NCI-H128 (cell line): ENCODE data around the gene CYP2B6.
"Not testable (repeated sequence)": the region's sequence is repeated elsewhere in the genome, so short reads cannot be mapped to it uniquely, and the experiment has no call there.

ENCODE experiments used
- DNase-seq: peaks from one replicate; lab custom pipeline; 2025; ENCODE audit not compliant: unreplicated experiment; lab: John Stamatoyannopoulos, UW

The CYP2B6 gene

DNA sequence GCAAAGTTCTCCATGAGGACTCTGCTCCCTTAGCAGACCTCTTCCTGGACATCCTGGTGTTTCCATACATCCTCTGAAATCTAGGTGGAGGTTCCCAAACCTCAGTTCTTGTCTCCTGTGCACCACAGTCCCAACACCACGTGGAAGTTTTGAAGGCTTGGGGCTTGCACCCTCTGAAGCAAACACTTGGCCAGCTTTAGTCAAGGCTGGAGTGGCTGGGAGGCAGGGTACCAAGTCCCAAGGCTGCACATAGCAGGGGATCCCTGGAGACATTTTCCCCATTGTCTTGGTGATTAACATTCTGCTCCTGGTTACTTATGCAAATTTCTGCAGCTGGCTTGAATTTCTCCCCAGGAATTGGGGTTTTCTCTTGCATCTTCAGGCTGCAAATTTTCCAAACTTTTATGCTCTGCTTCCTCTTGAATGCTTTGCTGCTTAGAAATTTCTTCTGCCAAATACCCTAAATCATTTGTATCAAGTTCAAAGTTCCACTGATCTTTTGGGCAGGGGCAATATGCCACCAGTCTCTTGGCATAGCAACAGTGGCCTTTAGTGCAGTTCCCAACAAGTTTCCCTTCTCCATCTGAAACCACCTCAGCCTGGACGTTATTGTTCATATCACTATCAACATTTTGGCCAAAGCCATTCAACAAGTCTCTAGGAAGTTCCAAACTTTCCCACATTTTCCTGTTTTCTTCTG, 10.2 kb upstream of the CYP2B6 start:
- DNase-seq: not testable (repeated sequence)

DNA sequence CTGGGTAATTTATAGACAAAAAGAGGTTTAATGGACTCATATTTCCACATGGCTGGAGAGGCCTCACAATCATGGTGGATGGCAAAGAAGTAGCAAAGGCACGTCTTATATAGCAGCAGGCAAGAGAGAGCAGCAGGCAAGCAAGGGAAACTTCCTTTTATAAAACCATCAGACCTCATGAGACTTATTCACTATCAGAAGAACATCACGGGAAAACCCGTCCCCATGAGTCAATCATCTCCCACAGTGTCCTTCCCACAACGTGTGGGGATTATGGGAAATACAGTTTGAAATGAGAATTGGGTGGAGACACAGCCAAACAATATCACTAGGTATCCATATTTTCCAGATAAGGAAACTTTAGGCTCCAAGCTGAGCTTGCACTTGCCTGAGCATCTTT, 9.5 kb upstream of the CYP2B6 start:
- no peak for DNase-seq

GRCh38 chr19:40982594-40983101, 8.4 kb upstream of the CYP2B6 start:
- no peak for DNase-seq

- DNase-seq: no peak
Observed at GRCh38 chr19:40989453-40989852, 1.6 kb upstream of the CYP2B6 start.

GRCh38 chr19:40995355-40995754, 4.3 kb downstream of the CYP2B6 start:
- DNase-seq: no peak

GRCh38 chr19:40999018-40999417, 7.9 kb downstream of the CYP2B6 start:
- DNase-seq: not testable (repeated sequence)

GRCh38 chr19:41000310-41000737, 9.2 kb downstream of the CYP2B6 start:
- no peak for DNase-seq

- no peak for DNase-seq
Observed at GRCh38 chr19:41001243-41001971, 10.3 kb downstream of the CYP2B6 start.

- not testable (repeated sequence) for DNase-seq
Observed at GRCh38 chr19:41003656-41004055, 12.6 kb downstream of the CYP2B6 start.

GRCh38 chr19:41009700-41010235, 18.7 kb downstream of the CYP2B6 start:
- DNase-seq: no peak

DNA sequence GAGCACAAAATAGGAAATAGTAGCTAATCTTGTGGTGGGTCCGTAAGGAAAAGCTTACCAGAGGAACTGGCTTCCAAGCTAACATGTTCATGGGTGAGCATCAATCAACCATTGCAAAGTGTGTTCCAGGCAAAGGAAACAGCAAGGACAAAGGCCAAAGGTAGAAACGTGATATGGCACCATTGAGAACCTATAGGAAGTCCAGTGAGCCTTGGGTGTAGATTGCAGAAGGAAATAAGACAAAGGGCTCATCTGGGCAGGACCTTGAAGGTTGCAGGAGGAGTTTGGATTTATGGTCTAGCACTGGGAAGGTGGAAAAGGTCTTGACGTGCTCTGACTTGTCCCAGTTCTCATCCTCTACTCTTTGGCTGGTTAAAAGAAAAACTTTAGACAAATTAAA, 22.3 kb downstream of the CYP2B6 start:
- DNase-seq: no peak

DNA sequence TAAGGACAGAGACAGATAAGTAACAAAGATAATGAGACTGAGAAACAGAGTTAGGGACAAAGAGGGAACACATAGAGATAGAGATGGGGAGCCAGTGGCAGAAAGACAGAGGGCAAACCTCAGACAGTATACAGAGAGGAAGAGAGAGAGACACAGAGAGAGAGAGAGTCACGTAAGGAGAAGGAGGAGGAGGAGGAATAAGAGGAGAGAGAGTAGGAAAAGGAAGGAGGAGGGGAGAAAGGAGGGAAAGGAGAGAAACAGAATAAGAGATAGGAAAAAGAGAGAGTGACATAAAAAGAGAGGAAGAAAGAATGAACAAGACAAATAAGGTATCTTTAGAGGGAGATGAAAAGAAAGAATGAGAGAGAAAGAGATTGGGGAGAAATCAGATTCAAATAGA, 23.6 kb downstream of the CYP2B6 start:
- DNase-seq: no peak

- no peak for DNase-seq
Observed at GRCh38 chr19:41016488-41017071, 25.5 kb downstream of the CYP2B6 start.

DNA sequence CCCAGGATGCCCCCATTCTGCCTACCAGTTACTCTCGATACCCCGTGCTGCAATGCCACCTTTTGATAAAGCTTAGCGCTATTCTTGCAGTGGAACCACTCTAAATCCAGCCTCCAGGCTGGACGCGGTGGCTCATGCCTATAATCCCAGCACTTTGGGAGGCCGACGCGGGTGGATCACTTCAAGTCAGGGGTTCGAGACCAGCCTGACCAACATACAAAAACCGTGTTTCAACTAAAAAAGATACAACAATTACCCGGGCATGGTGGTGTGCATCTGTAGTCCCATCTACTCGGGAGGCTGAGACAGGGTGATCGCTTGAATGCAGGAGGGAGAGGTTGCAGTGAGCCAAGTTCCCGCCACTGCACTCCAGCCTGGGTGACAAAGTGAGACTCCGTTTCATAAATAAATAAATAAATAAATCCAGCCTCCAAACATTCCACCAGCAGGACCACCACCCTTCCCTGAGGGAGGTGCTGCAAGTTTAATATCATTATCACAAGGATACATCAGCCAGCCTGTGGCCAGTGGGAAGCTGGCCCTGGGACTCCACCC, 27.7 kb downstream of the CYP2B6 start:
- no peak for DNase-seq

DNA sequence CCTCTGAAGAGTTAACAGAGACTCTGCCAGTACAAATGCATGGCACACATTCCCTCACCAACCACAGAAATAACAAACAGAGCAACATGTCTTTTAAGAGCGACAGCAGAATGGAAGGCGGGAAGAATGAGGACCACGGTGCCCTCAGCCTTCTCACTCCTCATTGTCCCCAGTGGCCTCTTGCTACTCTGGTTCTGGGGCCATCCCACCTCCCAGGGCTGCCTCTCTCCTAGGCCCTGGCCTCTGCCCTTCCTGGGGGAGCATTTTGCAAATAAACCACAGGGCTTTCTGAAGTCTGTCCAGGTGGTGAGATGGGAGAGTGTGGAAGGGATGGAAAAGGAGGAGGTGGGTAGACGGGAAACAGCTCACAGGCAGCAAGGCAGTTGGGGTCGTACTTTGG, 28.3 kb downstream of the CYP2B6 start:
- no peak for DNase-seq

GRCh38 chr19:41023193-41023592, 32.1 kb downstream of the CYP2B6 start:
- no peak for DNase-seq

GRCh38 chr19:41025411-41025810, 34.3 kb downstream of the CYP2B6 start:
- DNase-seq: no peak

- DNase-seq: no peak
Observed at GRCh38 chr19:41025871-41026270, 34.8 kb downstream of the CYP2B6 start.

DNA sequence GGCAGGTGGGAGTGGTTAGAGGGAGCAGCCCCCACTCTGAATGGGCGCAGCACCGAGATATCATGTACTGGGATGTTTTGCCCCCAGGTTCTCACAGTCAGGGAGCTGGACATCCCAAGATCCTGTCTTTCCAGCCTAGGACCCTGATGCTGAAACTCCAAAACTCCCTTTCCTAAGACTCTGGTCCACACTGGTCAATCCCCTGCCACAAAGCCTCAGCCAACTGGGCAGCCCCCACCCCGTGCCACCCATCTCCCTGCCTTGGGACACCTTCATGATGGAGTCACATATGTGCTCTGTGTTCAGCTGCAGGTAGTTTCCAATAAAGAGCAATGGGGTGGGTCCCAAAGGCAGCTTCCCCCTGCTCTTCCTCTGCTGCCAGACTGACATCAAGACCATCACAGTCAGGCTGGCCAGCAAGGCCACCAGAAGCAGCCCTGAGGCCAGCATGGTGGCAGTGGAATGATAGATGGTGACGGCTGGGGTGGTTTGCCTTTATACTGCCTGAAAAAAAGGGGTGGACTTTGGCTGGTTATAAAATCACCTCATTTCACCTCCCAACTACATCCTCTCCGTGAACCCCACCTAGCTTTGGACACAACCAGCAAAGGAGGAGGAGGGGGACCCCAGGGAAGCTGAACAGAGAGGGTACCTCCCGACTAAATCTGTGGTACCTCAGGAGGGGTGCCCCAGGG, 36.3 kb downstream of the CYP2B6 start:
- no peak for DNase-seq

DNA sequence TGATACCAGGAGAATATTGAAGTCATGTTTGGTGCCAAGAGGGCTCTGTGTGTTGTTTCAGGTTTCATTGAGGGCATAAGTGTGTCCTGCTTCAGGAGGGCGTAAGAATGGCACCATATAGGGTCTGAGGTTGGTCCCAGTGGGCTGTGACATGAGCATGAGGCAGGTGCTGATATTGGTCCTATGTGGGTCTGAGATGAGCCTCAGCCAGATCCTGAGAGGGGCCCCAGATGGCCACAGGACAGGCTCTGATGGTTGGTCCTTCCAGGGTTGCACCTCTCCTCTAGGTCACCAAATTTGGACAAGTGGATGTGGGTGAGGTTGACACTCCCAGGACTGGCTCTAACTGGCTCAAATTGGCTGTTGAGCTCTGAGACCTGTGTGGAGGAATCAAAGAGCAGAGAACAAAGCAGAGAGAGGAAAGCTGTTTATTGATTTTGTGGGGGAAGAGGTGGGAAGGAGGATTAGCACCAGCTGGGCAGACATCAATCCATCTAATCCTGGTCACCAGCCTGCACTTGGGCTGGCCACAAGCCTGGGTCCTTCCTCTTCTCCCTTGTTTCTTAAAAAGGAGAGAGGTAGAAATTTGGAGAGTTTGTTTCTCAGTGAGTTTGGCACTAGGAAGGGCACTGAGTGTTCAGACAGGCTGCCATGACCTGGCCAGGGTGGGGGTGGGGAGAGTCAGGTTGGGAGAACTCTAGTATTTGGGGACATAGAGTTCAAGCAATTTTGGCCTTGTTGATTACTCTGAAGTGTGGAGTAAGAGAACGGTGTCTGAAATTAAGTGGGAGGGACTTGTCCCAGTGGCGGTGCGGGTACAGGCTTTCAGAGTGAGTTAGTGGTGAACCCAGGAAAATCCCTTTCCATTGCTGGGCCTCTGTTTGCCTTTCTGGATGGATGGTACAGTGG, 38.7 kb downstream of the CYP2B6 start:
- DNase-seq: no peak
